ENCODE results near the gene CHKB.

DNA sequence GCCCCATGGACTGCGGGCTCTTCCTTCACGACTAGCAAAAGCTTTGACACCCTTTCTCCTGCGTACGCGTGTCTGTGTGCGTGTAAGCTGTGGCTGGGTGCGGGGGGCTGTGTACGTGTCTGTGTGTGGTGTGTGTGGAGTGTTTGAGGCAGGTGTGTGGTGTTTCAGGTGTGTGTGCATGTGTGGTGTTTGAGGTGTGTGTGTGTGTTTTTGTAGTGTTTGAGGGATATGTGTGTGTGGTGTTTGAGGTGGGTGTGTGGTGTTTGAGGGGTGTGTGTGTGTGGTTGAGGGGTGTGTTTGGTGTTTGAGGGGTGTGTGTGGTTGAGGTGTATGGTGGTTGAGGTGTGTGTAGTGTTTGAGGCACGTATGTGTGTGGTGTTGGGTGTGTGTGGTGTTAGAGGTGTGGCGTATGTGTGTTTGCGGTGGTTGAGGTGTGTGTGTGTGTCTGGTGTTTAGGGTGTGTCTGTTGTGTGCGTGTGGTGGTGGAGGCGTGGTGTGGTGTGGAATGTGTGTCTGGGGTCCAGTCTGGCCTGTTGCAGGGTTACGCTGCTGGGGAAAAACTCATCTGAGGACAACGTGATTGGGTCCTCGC lies 46.0 kb upstream of the CHKB start:
- TF ChIP-seq CTCF (IDR thresholded peaks at IDR 0.05; ENCODE audit: insufficient read depth, low read depth, low read length) (no peak), EZH2 (IDR thresholded peaks at IDR 0.05; ENCODE audit: insufficient read depth, low read length) (no peak)
